Upper lobe of left lung (tissue), 6 donors: ENCODE measurements around the gene SIL1. TPM values are rescaled to one million over a fixed set of nuclear protein-coding genes. Genes with fewer than 3 reads are reported as not detected.

Experiments used
- ATAC-seq, 2 donors: fragments of 200-7000 bp; cut with Tn5 transposase; one replicate each; pipeline ENCODE4 v1.9.1; 2022; ENCODE audit warnings: mild to moderate bottlenecking in 2 of 2, moderate library complexity in 2 of 2; ENCODE audit not compliant: low FRiP score in 2 of 2
- DNase-seq, 2 donors: peaks; one replicate each; pipeline ENCODE4 v3.0.0-alpha.2; 2019 to 2020
- H3K27ac ChIP-seq, 4 donors: fragments of 200-600 bp; sonication (generic); one replicate each; pipeline ENCODE4 v1.5.1; 2016 to 2019
- H3K27me3 ChIP-seq, 4 donors: fragments of 200-600 bp; sonication (generic); one replicate each; pipeline ENCODE4 v1.5.1; 2017 to 2019
- H3K36me3 ChIP-seq, 4 donors: fragments of 200-600 bp; sonication (generic); one replicate each; pipeline ENCODE4 v1.5.1; 2016 to 2019
- H3K4me1 ChIP-seq, 4 donors: fragments of 200-600 bp; sonication (generic); one replicate each; pipeline ENCODE4 v1.5.1; 2018 to 2019
- H3K4me3 ChIP-seq, 4 donors: fragments of 200-600 bp; sonication (generic); one replicate each; pipeline ENCODE4 v1.5.1; 2017 to 2019; ENCODE audit warnings: mild to moderate bottlenecking in 2 of 4, moderate library complexity in 1 of 4
- H3K9me3 ChIP-seq, 4 donors: fragments of 200-600 bp; sonication (generic); one replicate each; pipeline ENCODE4 v1.5.1; 2018 to 2019
- CTCF ChIP-seq, 6 experiments: fragments of 450-650 bp in 4 of 6; fragments of 200-600 bp in 2 of 6; sonication (generic) in 2 of 6; IDR thresholded peaks; one replicate each; pipeline ENCODE4 v1.5.1; 2016 to 2019; ENCODE audit warnings: antibody characterized with exemption in 6 of 6
- EP300 ChIP-seq, 4 donors: sonication (generic); formaldehyde crosslinking; IDR thresholded peaks; one replicate each; pipeline ENCODE4 v1.5.1; 2017; ENCODE audit warnings: antibody characterized with exemption in 4 of 4, control low read depth in 2 of 4
- POLR2A ChIP-seq, 4 donors: fragments of 450-650 bp; IDR thresholded peaks; one replicate each; pipeline ENCODE4 v1.5.1; 2016 to 2017; ENCODE audit warnings: antibody characterized with exemption in 4 of 4, mild to moderate bottlenecking in 2 of 4
- POLR2AphosphoS5 ChIP-seq, 2 donors: sonication (generic); formaldehyde crosslinking; IDR thresholded peaks; one replicate each; pipeline ENCODE4 v1.5.1; 2017; ENCODE audit warnings: antibody characterized with exemption in 2 of 2
- WGBS, 2 donors: methylation state at CpG; one replicate each; pipeline ENCODE4 v1.1.5; 2017 to 2018; 5-methylcytosine and 5-hydroxymethylcytosine counted together
- total RNA-seq, 6 donors: library from RNA; depleted of rRNA in 4 of 6; stranded (reverse); fragments of >200 nt in 4 of 6; gene quantifications; one replicate each; pipeline versions ENCODE4 v1.1.0 to v1.2.1, GENCODE V29; 2016 to 2021
- donor health status: DM: no; HTN: no; CAD: no; lungs with moderate emphysema.
- donor health status: DM: no; HTN: yes; CAD: no; lungs with severe emphysema.

SIL1 gene
- total RNA-seq, 6 donors from 2014 or later = 30.2 to 83.8 (median 51.2) TPM

GRCh38 chr5:139150367-139150999, 47.7 kb downstream of the SIL1 start:
- no peaks in the 10 kb centered on the region for H3K27me3 ChIP-seq

GRCh38 chr5:139149477-139150199, 48.5 kb downstream of the SIL1 start:
- TF ChIP-seq EP300 (IDR thresholded peaks at IDR 0.05) (no peak), POLR2A (IDR thresholded peaks at IDR 0.05) (no peak), POLR2AphosphoS5 (IDR thresholded peaks at IDR 0.05) (no peak), CTCF (IDR thresholded peaks at IDR 0.05) (no peak)
- Histone ChIP-seq H3K27me3 (no peaks in the 10 kb centered on the region), H3K27ac (peak overlapping the region; percentile 53 to 76 (median 65)), H3K9me3 (no peaks in the 10 kb centered on the region), H3K36me3 (no peaks in the 10 kb centered on the region), H3K4me3 (no peak overlapping the region), H3K4me1 (peaks cover 39 to 50% (median 44%) of the 10 kb centered on the region in 4 donors)
- DNase-seq (peak in 1 of 2 donors; percentile 38), ATAC-seq (peak; percentile 64 to 70)
- 41 to 49% methylated on average over 3 of the region's 3 CpGs for WGBS, 2 donors

More at GRCh38 chr5:139150367-139150999, 47.7 kb downstream of the SIL1 start:
- Histone ChIP-seq H3K36me3 (no peaks in the 10 kb centered on the region), H3K4me1 (peaks cover 39 to 50% (median 44%) of the 10 kb centered on the region in 4 donors), H3K27ac (peak overlapping the region; percentile 53 to 76 (median 65)), H3K9me3 (no peaks in the 10 kb centered on the region), H3K4me3 (no peak overlapping the region)
- ATAC-seq (peak in 1 of 2 donors; percentile 7), DNase-seq (peak in 1 of 2 donors; percentile 47)
- WGBS, 2 donors = 53 to 55% methylated on average over 9 of the region's 9 CpGs
- no peak for TF ChIP-seq EP300 (IDR thresholded peaks at IDR 0.05)

GRCh38 chr5:139148986-139149385, 49.2 kb downstream of the SIL1 start:
- no peak for DNase-seq
- ATAC-seq = no peak
- H3K27ac ChIP-seq = peak overlapping the region in 3 of 4 donors; percentile 35 to 72 (median 58)
- TF ChIP-seq CTCF (IDR thresholded peaks at IDR 0.05) (no peak), POLR2A (IDR thresholded peaks at IDR 0.05) (no peak), POLR2AphosphoS5 (IDR thresholded peaks at IDR 0.05) (no peak)
- H3K9me3 ChIP-seq = no peaks in the 10 kb centered on the region
- peaks cover 39 to 50% (median 44%) of the 10 kb centered on the region in 4 donors for H3K4me1 ChIP-seq
- no peaks in the 10 kb centered on the region for H3K27me3 ChIP-seq
- no peak overlapping the region for H3K4me3 ChIP-seq
- no peaks in the 10 kb centered on the region for H3K36me3 ChIP-seq
- 70 to 71% methylated on average over 5 of the region's 5 CpGs for WGBS, 2 donors

GRCh38 chr5:139148306-139148705, 49.9 kb downstream of the SIL1 start:
- 49 to 67% methylated on average over 2 of the region's 2 CpGs for WGBS, 2 donors
- no peaks in the 10 kb centered on the region for H3K27me3 ChIP-seq
- TF ChIP-seq EP300 (IDR thresholded peaks at IDR 0.05) (no peak), POLR2A (IDR thresholded peaks at IDR 0.05) (no peak), CTCF (IDR thresholded peaks at IDR 0.05) (no peak), POLR2AphosphoS5 (IDR thresholded peaks at IDR 0.05) (no peak)
- H3K36me3 ChIP-seq = no peaks in the 10 kb centered on the region
- peak overlapping the region; percentile 2 to 72 (median 46) for H3K27ac ChIP-seq
- no peak overlapping the region for H3K4me3 ChIP-seq
- peak in 1 of 2 donors; percentile 58 for DNase-seq
- no peak for ATAC-seq
- H3K9me3 ChIP-seq = no peaks in the 10 kb centered on the region
- H3K4me1 ChIP-seq = peaks cover 39 to 50% (median 44%) of the 10 kb centered on the region in 4 donors

GRCh38 chr5:139147483-139148087, 50.6 kb downstream of the SIL1 start:
- no peaks in the 10 kb centered on the region for H3K27me3 ChIP-seq
- WGBS, 2 donors = 6 to 38% methylated on average over 2 of the region's 2 CpGs
- H3K36me3 ChIP-seq = no peaks in the 10 kb centered on the region
- ATAC-seq (peak; percentile 61 to 71), DNase-seq (peak; percentile 27 to 51)
- no peak for TF ChIP-seq POLR2AphosphoS5 (IDR thresholded peaks at IDR 0.05)
- TF ChIP-seq CTCF (IDR thresholded peaks at IDR 0.05) = no peak
- no peak for TF ChIP-seq EP300 (IDR thresholded peaks at IDR 0.05)
- TF ChIP-seq POLR2A (IDR thresholded peaks at IDR 0.05) = no peak
- H3K4me1 ChIP-seq = peaks cover 39 to 54% (median 45%) of the 10 kb centered on the region in 4 donors
- peak overlapping the region in 3 of 4 donors; percentile 35 to 40 (median 40) for H3K27ac ChIP-seq
- no peaks in the 10 kb centered on the region for H3K9me3 ChIP-seq
- no peak overlapping the region for H3K4me3 ChIP-seq
